ENCODE data around the gene RENBP.

The RENBP gene

DNA sequence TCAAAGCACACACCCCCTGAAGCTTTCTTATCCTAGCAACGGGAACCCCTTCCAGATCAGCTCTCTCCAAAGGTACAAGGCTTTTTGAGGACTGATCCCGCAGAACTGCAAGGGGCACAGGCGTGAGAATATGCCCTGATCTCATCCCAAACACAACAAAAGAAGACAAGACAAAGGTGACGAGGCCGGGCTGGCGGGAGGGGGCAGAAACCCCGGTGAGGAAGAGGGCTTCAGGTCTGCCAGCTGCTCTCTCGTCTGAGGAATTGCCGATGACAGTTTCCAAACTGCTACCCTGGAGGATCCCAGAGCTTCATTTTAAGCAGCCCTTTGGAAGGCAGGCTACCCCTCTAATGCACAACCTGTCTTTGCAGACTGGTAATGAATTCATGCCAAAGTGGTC is 23.8 kb upstream of the RENBP start:
- TF ChIP-seq, protein P1, sequence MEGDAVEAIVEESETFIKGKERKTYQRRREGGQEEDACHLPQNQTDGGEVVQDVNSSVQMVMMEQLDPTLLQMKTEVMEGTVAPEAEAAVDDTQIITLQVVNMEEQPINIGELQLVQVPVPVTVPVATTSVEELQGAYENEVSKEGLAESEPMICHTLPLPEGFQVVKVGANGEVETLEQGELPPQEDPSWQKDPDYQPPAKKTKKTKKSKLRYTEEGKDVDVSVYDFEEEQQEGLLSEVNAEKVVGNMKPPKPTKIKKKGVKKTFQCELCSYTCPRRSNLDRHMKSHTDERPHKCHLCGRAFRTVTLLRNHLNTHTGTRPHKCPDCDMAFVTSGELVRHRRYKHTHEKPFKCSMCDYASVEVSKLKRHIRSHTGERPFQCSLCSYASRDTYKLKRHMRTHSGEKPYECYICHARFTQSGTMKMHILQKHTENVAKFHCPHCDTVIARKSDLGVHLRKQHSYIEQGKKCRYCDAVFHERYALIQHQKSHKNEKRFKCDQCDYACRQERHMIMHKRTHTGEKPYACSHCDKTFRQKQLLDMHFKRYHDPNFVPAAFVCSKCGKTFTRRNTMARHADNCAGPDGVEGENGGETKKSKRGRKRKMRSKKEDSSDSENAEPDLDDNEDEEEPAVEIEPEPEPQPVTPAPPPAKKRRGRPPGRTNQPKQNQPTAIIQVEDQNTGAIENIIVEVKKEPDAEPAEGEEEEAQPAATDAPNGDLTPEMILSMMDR (IDR thresholded peaks at IDR 0.05; ENCODE audit: low read depth, low read length) = no peak
- peaks cover 49% of the 10 kb centered on the region for H3K36me3 ChIP-seq
- H3K9me3 ChIP-seq = no peaks in the 10 kb centered on the region
- no peaks in the 10 kb centered on the region for H3K27me3 ChIP-seq
- DNase-seq = peak; percentile 0
- peaks cover 3% of the 10 kb centered on the region; the same call in 1 of the 2 replicates for H3K4me1 ChIP-seq
- H3K4me3 ChIP-seq (ENCODE audit: low read depth, low read length) = peak overlapping the region; percentile 93

DNA sequence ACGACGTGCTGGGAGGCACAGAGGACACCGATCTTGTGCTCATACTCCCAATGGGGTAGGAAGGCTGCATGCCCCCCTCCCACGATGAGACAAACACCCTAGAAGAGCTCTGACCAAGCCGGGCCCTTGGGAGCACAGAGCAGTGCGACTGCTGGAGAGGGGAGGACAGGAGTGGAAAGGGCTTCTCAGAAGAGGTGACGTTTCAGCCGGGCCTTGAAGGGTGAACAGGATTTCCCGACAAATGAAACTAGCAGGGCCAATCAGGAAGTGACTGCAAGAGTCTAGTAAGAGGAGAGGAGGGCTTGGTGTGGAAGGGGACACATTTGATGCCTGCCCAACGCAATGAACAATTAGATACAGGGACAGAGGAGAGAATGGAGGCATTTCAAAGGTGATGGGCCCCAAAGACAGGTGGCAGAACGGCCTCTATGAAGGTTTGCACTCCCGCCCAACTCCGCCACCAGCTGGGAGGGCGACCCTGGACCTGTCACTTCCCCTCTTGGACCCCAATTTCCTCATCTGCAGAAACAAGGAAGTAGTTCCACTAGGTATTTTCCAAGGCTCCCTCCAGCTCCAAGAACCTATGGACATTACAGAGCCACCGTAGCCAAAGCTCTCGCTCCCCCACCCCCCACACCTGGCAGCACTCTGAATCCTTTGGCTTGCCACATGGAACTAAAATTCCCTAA is 23.2 kb upstream of the RENBP start:
- peak; percentile 3 for DNase-seq
- TF ChIP-seq, protein P1 (IDR thresholded peaks at IDR 0.05; ENCODE audit: low read depth, low read length) = no peak
- peaks cover 54% of the 10 kb centered on the region for H3K36me3 ChIP-seq
- H3K4me1 ChIP-seq = peaks cover 3% of the 10 kb centered on the region; the same call in 1 of the 2 replicates
- no peaks in the 10 kb centered on the region for H3K9me3 ChIP-seq
- H3K27me3 ChIP-seq = no peaks in the 10 kb centered on the region
- H3K4me3 ChIP-seq (ENCODE audit: low read depth, low read length) = no peak overlapping the region

DNA sequence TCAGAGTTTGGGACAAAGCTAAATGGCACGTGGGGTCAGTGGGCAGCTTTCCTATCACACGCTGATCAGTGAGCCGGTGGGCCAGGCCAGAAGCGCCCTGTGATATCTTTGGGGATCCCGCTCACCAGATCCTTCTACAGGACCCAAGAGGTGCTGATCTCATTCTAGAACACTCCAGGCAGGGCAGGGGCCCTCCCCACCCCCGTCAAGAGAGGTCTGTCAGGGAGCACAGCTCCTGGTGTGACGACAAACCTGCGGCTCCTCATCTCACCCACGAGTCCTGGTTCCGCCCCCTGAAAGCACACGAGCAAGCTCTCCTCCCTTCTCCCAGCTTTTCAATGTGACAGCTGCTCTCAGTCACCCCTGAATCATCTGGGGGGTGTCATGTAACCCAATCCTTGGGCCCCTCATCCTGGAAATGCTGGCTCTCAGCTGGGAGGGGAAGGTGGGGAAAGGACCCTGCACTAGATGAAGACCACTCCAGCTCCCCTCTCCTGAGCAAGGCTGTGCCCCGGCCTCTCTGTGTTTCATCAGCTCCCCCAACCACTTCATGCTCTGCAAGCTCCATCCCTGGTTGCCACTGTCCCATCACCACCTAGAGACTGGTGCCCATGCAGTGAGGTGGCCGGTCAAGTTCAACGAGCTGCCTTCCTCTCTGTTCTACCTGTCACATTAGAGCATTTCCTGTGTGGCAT is 22.5 kb upstream of the RENBP start:
- H3K27me3 ChIP-seq = no peaks in the 10 kb centered on the region
- peak; percentile 5 for DNase-seq
- no peak overlapping the region for H3K4me3 ChIP-seq (ENCODE audit: low read depth, low read length)
- H3K9me3 ChIP-seq = no peaks in the 10 kb centered on the region
- TF ChIP-seq, protein P1 (IDR thresholded peaks at IDR 0.05; ENCODE audit: low read depth, low read length) = no peak
- H3K4me1 ChIP-seq = peaks cover 3% of the 10 kb centered on the region; the same call in 1 of the 2 replicates
- H3K36me3 ChIP-seq = peaks cover 61% of the 10 kb centered on the region

DNA sequence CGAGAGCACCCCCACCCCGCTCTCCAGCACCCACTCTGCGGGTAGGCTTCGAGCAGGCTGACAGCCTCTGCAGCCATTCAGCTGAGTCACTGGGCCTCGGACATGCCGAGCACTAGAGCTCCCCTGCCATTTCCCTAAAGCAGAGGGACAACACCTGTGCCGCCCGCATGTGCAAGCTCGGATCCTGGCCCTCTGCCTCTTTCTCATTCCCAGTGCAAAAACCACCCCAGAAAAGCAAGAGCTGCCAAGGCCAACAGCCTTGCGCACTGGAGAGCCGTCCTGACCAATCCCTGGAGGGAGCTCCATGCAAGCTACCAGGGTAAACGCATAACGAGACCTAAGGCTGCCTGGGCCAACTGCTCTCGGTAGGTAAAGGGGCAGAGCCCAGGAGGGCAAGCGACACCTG is 21.8 kb upstream of the RENBP start:
- peaks cover 65% of the 10 kb centered on the region for H3K36me3 ChIP-seq
- TF ChIP-seq, protein P1 (IDR thresholded peaks at IDR 0.05; ENCODE audit: low read depth, low read length) = no peak
- peaks cover 3% of the 10 kb centered on the region; the same call in 1 of the 2 replicates for H3K4me1 ChIP-seq
- H3K4me3 ChIP-seq (ENCODE audit: low read depth, low read length) = no peak overlapping the region
- no peak for DNase-seq
- no peaks in the 10 kb centered on the region for H3K27me3 ChIP-seq
- H3K9me3 ChIP-seq = no peaks in the 10 kb centered on the region

DNA sequence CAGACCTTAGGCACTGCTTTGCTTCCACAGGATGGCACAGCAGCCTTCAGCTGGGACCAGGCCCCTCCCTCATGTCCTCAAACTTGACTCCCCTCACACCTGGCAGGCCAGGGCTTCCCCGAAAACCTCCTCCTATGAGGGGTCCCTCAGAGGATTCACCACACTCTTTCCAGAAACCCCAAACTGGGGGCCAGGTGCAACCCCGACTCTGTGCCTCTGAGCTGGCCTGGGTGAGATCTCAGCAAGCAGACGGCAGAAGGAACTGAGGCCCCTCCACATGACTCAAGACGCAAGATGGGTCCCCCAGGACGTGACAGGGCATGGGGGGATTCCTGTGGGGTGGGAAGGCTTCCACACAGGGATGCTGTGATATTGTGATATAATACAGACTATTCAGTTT is 21.0 kb upstream of the RENBP start:
- peak; percentile 0 for DNase-seq
- Histone ChIP-seq H3K4me3 (ENCODE audit: low read depth, low read length) (no peak overlapping the region), H3K9me3 (no peaks in the 10 kb centered on the region), H3K36me3 (peaks cover 67% of the 10 kb centered on the region), H3K4me1 (peaks cover 3% of the 10 kb centered on the region; the same call in 1 of the 2 replicates), H3K27me3 (no peaks in the 10 kb centered on the region)
- TF ChIP-seq, protein P1 (IDR thresholded peaks at IDR 0.05; ENCODE audit: low read depth, low read length) = no peak

DNA sequence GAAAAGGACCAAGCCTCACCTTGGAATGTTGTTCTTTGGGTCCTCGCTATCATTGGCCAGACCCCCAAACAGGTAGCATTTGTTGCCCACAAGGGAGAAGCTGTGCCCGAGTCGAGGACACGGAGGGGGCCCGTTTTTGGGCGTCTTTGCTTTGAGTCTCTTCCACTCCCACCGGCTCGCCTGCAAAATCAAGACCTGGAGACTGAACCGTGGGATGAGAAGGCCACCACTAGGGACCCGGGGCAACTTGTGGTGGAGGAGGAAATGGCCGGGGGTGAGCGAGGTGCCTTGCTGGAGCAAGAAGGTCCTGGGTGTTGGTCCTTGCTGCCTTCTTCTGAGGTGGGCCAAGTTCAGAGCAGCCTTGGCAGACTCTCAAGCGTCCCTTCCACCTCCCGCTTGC is 19.7 kb upstream of the RENBP start:
- Histone ChIP-seq H3K36me3 (peaks cover 80% of the 10 kb centered on the region), H3K4me3 (ENCODE audit: low read depth, low read length) (no peak overlapping the region), H3K9me3 (no peaks in the 10 kb centered on the region), H3K4me1 (peaks cover 3% of the 10 kb centered on the region; the same call in 1 of the 2 replicates), H3K27me3 (no peaks in the 10 kb centered on the region)
- TF ChIP-seq, protein P1 (IDR thresholded peaks at IDR 0.05; ENCODE audit: low read depth, low read length) = no peak
- no peak for DNase-seq
